Measurements from ENCODE around the gene TIA1.
"Not testable (repeated sequence)": the region's sequence is repeated elsewhere in the genome, so short reads cannot be mapped to it uniquely, and the experiment has no call there.

The TIA1 gene

GRCh38 chr2:70182689-70183088, 65.7 kb downstream of the TIA1 start:
- H3K4me3 ChIP-seq (ENCODE audit: low read depth, low read length): no peak overlapping the region
- TF ChIP-seq CTCF (IDR thresholded peaks at IDR 0.05; ENCODE audit: control insufficient read depth, extremely low read depth, insufficient read depth): no peak
- no peak for DNase-seq (ENCODE audit: low read depth)

- no peak for DNase-seq (ENCODE audit: low read depth)
- TF ChIP-seq CTCF (IDR thresholded peaks at IDR 0.05; ENCODE audit: control insufficient read depth, extremely low read depth, insufficient read depth): no peak
- H3K4me3 ChIP-seq (ENCODE audit: low read depth, low read length): no peak overlapping the region
Observed at GRCh38 chr2:70181363-70181956, 67.0 kb downstream of the TIA1 start.

GRCh38 chr2:70173520-70173919, 74.9 kb downstream of the TIA1 start:
- no peak for DNase-seq (ENCODE audit: low read depth)
- no peak for TF ChIP-seq CTCF (IDR thresholded peaks at IDR 0.05; ENCODE audit: control insufficient read depth, extremely low read depth, insufficient read depth)
- no peak overlapping the region for H3K4me3 ChIP-seq (ENCODE audit: low read depth, low read length)

GRCh38 chr2:70169654-70170245, 78.7 kb downstream of the TIA1 start:
- DNase-seq (ENCODE audit: low read depth): not testable (repeated sequence)

GRCh38 chr2:70161069-70161534, 87.3 kb downstream of the TIA1 start:
- DNase-seq (ENCODE audit: low read depth): peak; percentile 88
- no peak overlapping the region for H3K4me3 ChIP-seq (ENCODE audit: low read depth, low read length)
- no peak for TF ChIP-seq CTCF (IDR thresholded peaks at IDR 0.05; ENCODE audit: control insufficient read depth, extremely low read depth, insufficient read depth)

More at GRCh38 chr2:70169654-70170245, 78.7 kb downstream of the TIA1 start:
- not testable (repeated sequence) for H3K4me3 ChIP-seq (ENCODE audit: low read depth, low read length)

- DNase-seq (ENCODE audit: low read depth): no peak
Observed at GRCh38 chr2:70160545-70160944, 87.9 kb downstream of the TIA1 start.

More at GRCh38 chr2:70160545-70160944, 87.9 kb downstream of the TIA1 start:
- H3K4me3 ChIP-seq (ENCODE audit: low read depth, low read length): no peak overlapping the region
- no peak for TF ChIP-seq CTCF (IDR thresholded peaks at IDR 0.05; ENCODE audit: control insufficient read depth, extremely low read depth, insufficient read depth)

Data from LNCaP clone FGC (cell line).